Measurements from ENCODE around the gene ZNF22.

ZNF22 gene

GRCh38 chr10:44958196-44958897 lies 42.4 kb upstream of the ZNF22 start:
- no peak overlapping the region for H2AFZ ChIP-seq (ENCODE audit: low read length)
- H2BK12ac ChIP-seq (ENCODE audit: low read length): no peak overlapping the region
- peaks cover 0 to 2% (median 0%) of the 10 kb centered on the region in 3 experiments for H3K27me3 ChIP-seq (ENCODE audit: control insufficient read depth in 3 of 3, insufficient read depth in 3 of 3, low read depth in 1 of 3, low read length in 3 of 3)
- no peak overlapping the region for H4K91ac ChIP-seq (ENCODE audit: low read depth, low read length, poor library complexity)
- WGBS, 2 donors (ENCODE audit: extremely low coverage in 2 of 2, insufficient read length in 2 of 2, insufficient replicate concordance in 1 of 2): no CpG with 5 or more reads among the region's 5 CpGs
- no peak overlapping the region for H2BK5ac ChIP-seq (ENCODE audit: low read length)
- no peak overlapping the region for H3K18ac ChIP-seq (ENCODE audit: low read length)
- H3K14ac ChIP-seq (ENCODE audit: low read length): no peak overlapping the region
- H3K36me3 ChIP-seq (replicated peaks in 1 of 2; ENCODE audit: control insufficient read depth in 2 of 2, insufficient read depth in 2 of 2, low read length in 2 of 2): peaks cover 2 to 7% of the 10 kb centered on the region in 2 donors
- H2BK15ac ChIP-seq (ENCODE audit: low read length): no peak overlapping the region
- H3K4me3 ChIP-seq (ENCODE audit: low read length in 2 of 2): peak overlapping the region in 1 of 2 donors; percentile 73
- H2AK5ac ChIP-seq (ENCODE audit: low read depth, low read length): no peak overlapping the region
- no peak overlapping the region for H3K27ac ChIP-seq (replicated peaks; ENCODE audit: low read length)
- no peak overlapping the region for H3K4me2 ChIP-seq (ENCODE audit: insufficient read depth, low read length, poor library complexity, severe bottlenecking)
- no peak overlapping the region for H3K23ac ChIP-seq (ENCODE audit: low read depth, low read length, poor library complexity)
- H3K9me3 ChIP-seq (replicated peaks in 1 of 2; ENCODE audit: control insufficient read depth in 2 of 2, insufficient read depth in 1 of 2, low read depth in 1 of 2, low read length in 2 of 2): peaks cover 0 to 2% of the 10 kb centered on the region in 2 donors
- H3K79me1 ChIP-seq (ENCODE audit: low read depth, low read length): no peaks in the 10 kb centered on the region
- H3K4me1 ChIP-seq (ENCODE audit: control insufficient read depth in 2 of 2, insufficient read depth in 1 of 2, low read depth in 1 of 2, low read length in 2 of 2): peaks cover 19 to 37% of the 10 kb centered on the region in 2 donors
- H3K4ac ChIP-seq (ENCODE audit: low read length): no peak overlapping the region
- H3K9ac ChIP-seq (ENCODE audit: low read depth, low read length, poor library complexity): no peak overlapping the region
- H4K8ac ChIP-seq (ENCODE audit: low read depth, low read length): no peak overlapping the region
- DNase-seq (ENCODE audit: low spot score): no peak
- no peak overlapping the region for H2BK120ac ChIP-seq (ENCODE audit: low read depth, low read length)

- peak overlapping the region; percentile 2 for H2BK120ac ChIP-seq (ENCODE audit: low read depth, low read length)
- H3K4me2 ChIP-seq (ENCODE audit: insufficient read depth, low read length, poor library complexity, severe bottlenecking): peak overlapping the region; percentile 59
- H4K91ac ChIP-seq (ENCODE audit: low read depth, low read length, poor library complexity): no peak overlapping the region
- H3K27me3 ChIP-seq (ENCODE audit: control insufficient read depth in 3 of 3, insufficient read depth in 3 of 3, low read depth in 1 of 3, low read length in 3 of 3): peaks cover 0 to 2% (median 0%) of the 10 kb centered on the region in 3 experiments
- peaks cover 2 to 7% of the 10 kb centered on the region in 2 donors for H3K36me3 ChIP-seq (replicated peaks in 1 of 2; ENCODE audit: control insufficient read depth in 2 of 2, insufficient read depth in 2 of 2, low read length in 2 of 2)
- no CpG with 5 or more reads among the region's 6 CpGs for WGBS, 2 donors (ENCODE audit: extremely low coverage in 2 of 2, insufficient read length in 2 of 2, insufficient replicate concordance in 1 of 2)
- no peaks in the 10 kb centered on the region for H3K79me1 ChIP-seq (ENCODE audit: low read depth, low read length)
- H3K9me3 ChIP-seq (replicated peaks in 1 of 2; ENCODE audit: control insufficient read depth in 2 of 2, insufficient read depth in 1 of 2, low read depth in 1 of 2, low read length in 2 of 2): peaks cover 0 to 2% of the 10 kb centered on the region in 2 donors
- H2BK5ac ChIP-seq (ENCODE audit: low read length): peak overlapping the region; percentile 69
- peaks cover 24 to 40% of the 10 kb centered on the region in 2 donors for H3K4me1 ChIP-seq (ENCODE audit: control insufficient read depth in 2 of 2, insufficient read depth in 1 of 2, low read depth in 1 of 2, low read length in 2 of 2)
- H3K9ac ChIP-seq (ENCODE audit: low read depth, low read length, poor library complexity): peak overlapping the region; percentile 84
- peak overlapping the region; percentile 73 to 86 for H3K4me3 ChIP-seq (ENCODE audit: low read length in 2 of 2)
- H2AK5ac ChIP-seq (ENCODE audit: low read depth, low read length): no peak overlapping the region
- no peak overlapping the region for H3K27ac ChIP-seq (replicated peaks; ENCODE audit: low read length)
- no peak overlapping the region for H2BK15ac ChIP-seq (ENCODE audit: low read length)
- peak overlapping the region; percentile 98 for H2AFZ ChIP-seq (ENCODE audit: low read length)
- no peak overlapping the region for H2BK12ac ChIP-seq (ENCODE audit: low read length)
- no peak overlapping the region for H3K4ac ChIP-seq (ENCODE audit: low read length)
- DNase-seq (ENCODE audit: low spot score): no peak
- H3K23ac ChIP-seq (ENCODE audit: low read depth, low read length, poor library complexity): no peak overlapping the region
- H3K14ac ChIP-seq (ENCODE audit: low read length): no peak overlapping the region
- H3K18ac ChIP-seq (ENCODE audit: low read length): no peak overlapping the region
- H4K8ac ChIP-seq (ENCODE audit: low read depth, low read length): no peak overlapping the region
Measured at GRCh38 chr10:44958898-44959246, 41.9 kb upstream of the ZNF22 start.

- no peak within 1 kb of the TSS for H4K8ac ChIP-seq (ENCODE audit: low read depth, low read length)
- H3K79me1 ChIP-seq (ENCODE audit: low read depth, low read length): no peaks in the 10 kb centered on the region
- peak within 1 kb of the TSS; percentile 93 for H3K18ac ChIP-seq (ENCODE audit: low read length)
- H3K27me3 ChIP-seq (ENCODE audit: control insufficient read depth in 3 of 3, insufficient read depth in 3 of 3, low read depth in 1 of 3, low read length in 3 of 3): peaks cover 0 to 2% (median 0%) of the 10 kb centered on the region in 3 experiments
- no peak within 1 kb of the TSS for H3K27ac ChIP-seq (replicated peaks; ENCODE audit: low read length)
- peaks cover 2 to 7% of the 10 kb centered on the region in 2 donors for H3K36me3 ChIP-seq (replicated peaks in 1 of 2; ENCODE audit: control insufficient read depth in 2 of 2, insufficient read depth in 2 of 2, low read length in 2 of 2)
- H3K4me3 ChIP-seq (ENCODE audit: low read length in 2 of 2): peak within 1 kb of the TSS; percentile 73 to 86
- peak; percentile 89 for DNase-seq (ENCODE audit: low spot score)
- H3K9ac ChIP-seq (ENCODE audit: low read depth, low read length, poor library complexity): peak within 1 kb of the TSS; percentile 93
- H2AK5ac ChIP-seq (ENCODE audit: low read depth, low read length): peak within 1 kb of the TSS; percentile 68
- WGBS, 2 donors (ENCODE audit: extremely low coverage in 2 of 2, insufficient read length in 2 of 2, insufficient replicate concordance in 1 of 2): no CpG with 5 or more reads among the region's 74 CpGs
- H3K14ac ChIP-seq (ENCODE audit: low read length): peak within 1 kb of the TSS; percentile 92
- peak within 1 kb of the TSS; percentile 59 for H3K4me2 ChIP-seq (ENCODE audit: insufficient read depth, low read length, poor library complexity, severe bottlenecking)
- peak within 1 kb of the TSS; percentile 69 for H2BK5ac ChIP-seq (ENCODE audit: low read length)
- H3K23ac ChIP-seq (ENCODE audit: low read depth, low read length, poor library complexity): peak within 1 kb of the TSS; percentile 95
- no peak within 1 kb of the TSS for H4K91ac ChIP-seq (ENCODE audit: low read depth, low read length, poor library complexity)
- H2AFZ ChIP-seq (ENCODE audit: low read length): peak within 1 kb of the TSS; percentile 98
- peaks cover 28 to 40% of the 10 kb centered on the region in 2 donors for H3K4me1 ChIP-seq (ENCODE audit: control insufficient read depth in 2 of 2, insufficient read depth in 1 of 2, low read depth in 1 of 2, low read length in 2 of 2)
- H2BK15ac ChIP-seq (ENCODE audit: low read length): no peak within 1 kb of the TSS
- H3K9me3 ChIP-seq (replicated peaks in 1 of 2; ENCODE audit: control insufficient read depth in 2 of 2, insufficient read depth in 1 of 2, low read depth in 1 of 2, low read length in 2 of 2): peaks cover 0 to 2% of the 10 kb centered on the region in 2 donors
- no peak within 1 kb of the TSS for H3K4ac ChIP-seq (ENCODE audit: low read length)
- H2BK12ac ChIP-seq (ENCODE audit: low read length): peak within 1 kb of the TSS; percentile 98
- H2BK120ac ChIP-seq (ENCODE audit: low read depth, low read length): peak within 1 kb of the TSS; percentile 2
Measured at GRCh38 chr10:44959247-44960087, 41.3 kb upstream of the ZNF22 start, which contains the start of gene RASSF4. Gene RASSF4, plus strand, starts transcription at chr10:44959802. Its CDS starts 10,401 bp downstream, at chr10:44970203.

GRCh38 chr10:44960088-44960460 lies 40.6 kb upstream of the ZNF22 start:
- Histone ChIP-seq H2BK12ac (ENCODE audit: low read length) (no peak overlapping the region), H3K9ac (ENCODE audit: low read depth, low read length, poor library complexity) (peak overlapping the region; percentile 93), H3K9me3 (replicated peaks in 1 of 2; ENCODE audit: control insufficient read depth in 2 of 2, insufficient read depth in 1 of 2, low read depth in 1 of 2, low read length in 2 of 2) (peaks cover 0 to 2% of the 10 kb centered on the region in 2 donors), H2AK5ac (ENCODE audit: low read depth, low read length) (peak overlapping the region; percentile 68), H3K36me3 (replicated peaks in 1 of 2; ENCODE audit: control insufficient read depth in 2 of 2, insufficient read depth in 2 of 2, low read length in 2 of 2) (peaks cover 2 to 7% of the 10 kb centered on the region in 2 donors), H2AFZ (ENCODE audit: low read length) (peak overlapping the region; percentile 98), H2BK120ac (ENCODE audit: low read depth, low read length) (no peak overlapping the region), H3K27me3 (ENCODE audit: control insufficient read depth in 3 of 3, insufficient read depth in 3 of 3, low read depth in 1 of 3, low read length in 3 of 3) (peaks cover 0 to 2% (median 0%) of the 10 kb centered on the region in 3 experiments), H3K4me2 (ENCODE audit: insufficient read depth, low read length, poor library complexity, severe bottlenecking) (peak overlapping the region; percentile 53), H3K4ac (ENCODE audit: low read length) (no peak overlapping the region), H2BK5ac (ENCODE audit: low read length) (no peak overlapping the region), H4K91ac (ENCODE audit: low read depth, low read length, poor library complexity) (no peak overlapping the region), H3K23ac (ENCODE audit: low read depth, low read length, poor library complexity) (no peak overlapping the region), H3K4me1 (ENCODE audit: control insufficient read depth in 2 of 2, insufficient read depth in 1 of 2, low read depth in 1 of 2, low read length in 2 of 2) (peaks cover 34 to 46% of the 10 kb centered on the region in 2 donors), H4K8ac (ENCODE audit: low read depth, low read length) (no peak overlapping the region), H3K79me1 (ENCODE audit: low read depth, low read length) (no peaks in the 10 kb centered on the region), H2BK15ac (ENCODE audit: low read length) (no peak overlapping the region), H3K27ac (replicated peaks; ENCODE audit: low read length) (no peak overlapping the region), H3K18ac (ENCODE audit: low read length) (peak overlapping the region; percentile 93), H3K4me3 (ENCODE audit: low read length in 2 of 2) (peak overlapping the region; percentile 69 to 73), H3K14ac (ENCODE audit: low read length) (peak overlapping the region; percentile 92)
- DNase-seq (ENCODE audit: low spot score): no peak
- WGBS, 2 donors (ENCODE audit: extremely low coverage in 2 of 2, insufficient read length in 2 of 2, insufficient replicate concordance in 1 of 2): no CpG with 5 or more reads among the region's 8 CpGs
